ENCODE data around the gene ARMH4.

Gene ARMH4

GRCh38 chr14:57963071-57963470 lies 188.9 kb downstream of the ARMH4 start:
- no peak for DNase-seq (ENCODE audit: low spot score)

- DNase-seq (ENCODE audit: low spot score): no peak
Observed at GRCh38 chr14:57962325-57963035, 189.5 kb downstream of the ARMH4 start.

- DNase-seq (ENCODE audit: low spot score): no peak
Observed at GRCh38 chr14:57961786-57962060, 190.3 kb downstream of the ARMH4 start.

DNA sequence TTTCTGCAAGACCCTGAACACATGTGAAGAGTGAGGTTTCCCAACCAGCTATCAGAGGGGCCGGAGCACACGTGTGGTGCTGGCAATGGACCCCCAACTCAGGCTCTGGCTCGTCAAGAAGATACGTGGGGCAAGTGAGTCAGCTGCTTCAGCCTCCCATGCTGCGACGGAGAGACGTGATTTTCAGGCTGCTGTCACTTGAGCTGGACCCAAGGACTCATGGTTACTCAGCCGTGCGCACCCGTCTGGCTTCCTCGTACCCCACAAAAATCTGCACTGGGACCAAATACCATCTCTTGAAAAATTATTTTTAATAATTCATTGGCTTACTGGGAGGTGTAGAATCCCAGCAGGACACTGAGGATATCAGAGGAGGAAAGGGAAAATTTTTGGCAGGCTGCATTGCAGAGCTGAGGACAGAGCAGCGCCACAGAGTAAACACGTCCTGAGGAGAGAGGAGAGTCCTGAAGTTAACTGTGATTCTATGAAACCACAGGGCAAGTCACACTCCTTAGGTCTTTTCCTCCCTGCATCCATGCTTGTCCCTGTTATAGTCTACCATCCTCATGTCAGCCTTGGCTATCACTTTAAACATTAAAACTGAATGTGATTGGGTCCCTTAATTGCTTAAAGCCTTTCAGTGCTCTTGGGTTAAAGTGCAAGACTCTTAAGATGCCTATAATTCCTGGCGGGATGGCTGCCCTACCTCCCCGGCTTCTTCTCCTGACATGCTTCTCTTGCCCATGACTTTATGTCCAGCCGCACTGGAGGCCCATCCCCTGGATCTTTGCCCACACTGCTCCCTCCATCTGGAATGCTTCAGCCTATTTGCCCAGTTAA lies 190.8 kb downstream of the ARMH4 start:
- no peak for DNase-seq (ENCODE audit: low spot score)

- no peak for DNase-seq (ENCODE audit: low spot score)
Observed at GRCh38 chr14:57957441-57957840, 194.6 kb downstream of the ARMH4 start.
